ENCODE data around the gene TRAFD1. TPM values are rescaled to one million over a fixed set of nuclear protein-coding genes. Genes with fewer than 3 reads are reported as not detected.

Gene TRAFD1
- total and polyA plus RNA-seq, 2 of the 8 experiments (the other 6 are each of a cell fraction or from before 2014, with no cell fraction given) = 18.1 to 33.1 TPM

DNA sequence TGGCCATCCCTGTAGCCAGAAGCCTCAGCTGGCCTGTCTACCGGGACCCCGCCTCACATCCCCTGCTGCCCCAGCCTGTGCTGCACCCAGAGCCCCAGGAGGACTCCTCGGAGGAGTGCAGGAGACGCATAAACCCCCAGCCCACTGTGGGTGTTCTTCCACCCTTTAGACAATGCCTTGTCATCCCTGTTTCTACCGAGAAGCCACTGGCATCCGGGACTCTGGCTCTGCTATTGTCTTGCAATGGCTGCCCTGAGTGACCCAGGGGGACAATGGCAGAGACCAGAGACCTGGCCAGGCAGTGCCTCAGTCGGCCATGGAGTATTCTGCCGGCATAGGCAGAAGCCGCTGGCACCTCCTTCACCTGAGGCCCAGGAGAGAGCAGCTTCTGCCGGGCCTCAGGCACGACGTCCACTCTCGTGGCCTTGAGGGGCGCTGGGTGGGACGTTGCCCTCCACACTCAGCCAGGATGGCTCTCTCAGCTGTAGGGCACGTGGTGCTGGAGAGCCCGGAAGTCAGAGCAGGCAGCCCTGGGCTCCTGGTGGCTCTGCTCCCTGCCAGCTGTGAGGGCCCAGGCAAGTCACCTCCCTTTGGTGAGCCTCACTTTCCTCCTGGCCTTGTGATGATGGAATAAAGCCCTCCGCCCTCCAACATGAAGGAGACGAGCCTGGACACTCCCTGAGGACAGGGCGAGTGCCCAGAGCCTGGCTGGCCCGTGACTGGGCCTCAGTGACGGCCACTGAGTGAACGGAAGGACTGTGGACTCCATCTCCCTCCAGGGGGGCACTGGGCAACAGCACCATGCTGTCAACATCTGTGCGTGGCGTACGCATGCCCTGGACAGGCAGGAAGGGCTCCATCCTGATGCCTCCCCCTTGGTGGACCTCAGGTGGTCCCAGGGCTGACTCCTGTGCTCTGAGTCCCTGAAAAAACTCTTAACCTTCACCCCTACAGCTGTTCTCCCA lies 41.0 kb downstream of the TRAFD1 start (continued):
- no peak for TF ChIP-seq CHD7 (IDR thresholded peaks at IDR 0.05; ENCODE audit: insufficient replicate concordance, low read length)
- TF ChIP-seq MAFK (IDR thresholded peaks at IDR 0.05; ENCODE audit: low read depth, low read length) = no peak
- TF ChIP-seq GTF2F1 (IDR thresholded peaks at IDR 0.05; ENCODE audit: borderline replicate concordance, low read depth, low read length) = no peak
- no peak for TF ChIP-seq FOSL1 (IDR thresholded peaks at IDR 0.05; ENCODE audit: insufficient read depth, low read depth, low read length)
- no peak for TF ChIP-seq CBX8 (IDR thresholded peaks at IDR 0.05; ENCODE audit: borderline replicate concordance, low read depth, low read length)

All from H1 (cell line).